ENCODE measurements around the gene EYS.

Gene EYS

GRCh38 chr6:64736421-64736950, 970.5 kb downstream of the EYS start:
- H3K4me3 ChIP-seq (ENCODE audit: low read length) = no peak overlapping the region
- TF ChIP-seq, protein P1, sequence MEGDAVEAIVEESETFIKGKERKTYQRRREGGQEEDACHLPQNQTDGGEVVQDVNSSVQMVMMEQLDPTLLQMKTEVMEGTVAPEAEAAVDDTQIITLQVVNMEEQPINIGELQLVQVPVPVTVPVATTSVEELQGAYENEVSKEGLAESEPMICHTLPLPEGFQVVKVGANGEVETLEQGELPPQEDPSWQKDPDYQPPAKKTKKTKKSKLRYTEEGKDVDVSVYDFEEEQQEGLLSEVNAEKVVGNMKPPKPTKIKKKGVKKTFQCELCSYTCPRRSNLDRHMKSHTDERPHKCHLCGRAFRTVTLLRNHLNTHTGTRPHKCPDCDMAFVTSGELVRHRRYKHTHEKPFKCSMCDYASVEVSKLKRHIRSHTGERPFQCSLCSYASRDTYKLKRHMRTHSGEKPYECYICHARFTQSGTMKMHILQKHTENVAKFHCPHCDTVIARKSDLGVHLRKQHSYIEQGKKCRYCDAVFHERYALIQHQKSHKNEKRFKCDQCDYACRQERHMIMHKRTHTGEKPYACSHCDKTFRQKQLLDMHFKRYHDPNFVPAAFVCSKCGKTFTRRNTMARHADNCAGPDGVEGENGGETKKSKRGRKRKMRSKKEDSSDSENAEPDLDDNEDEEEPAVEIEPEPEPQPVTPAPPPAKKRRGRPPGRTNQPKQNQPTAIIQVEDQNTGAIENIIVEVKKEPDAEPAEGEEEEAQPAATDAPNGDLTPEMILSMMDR (IDR thresholded peaks at IDR 0.05; ENCODE audit: insufficient read depth, low read depth, low read length, missing control alignments) = no peak
- DNase-seq (ENCODE audit: low read depth) = no peak

DNA sequence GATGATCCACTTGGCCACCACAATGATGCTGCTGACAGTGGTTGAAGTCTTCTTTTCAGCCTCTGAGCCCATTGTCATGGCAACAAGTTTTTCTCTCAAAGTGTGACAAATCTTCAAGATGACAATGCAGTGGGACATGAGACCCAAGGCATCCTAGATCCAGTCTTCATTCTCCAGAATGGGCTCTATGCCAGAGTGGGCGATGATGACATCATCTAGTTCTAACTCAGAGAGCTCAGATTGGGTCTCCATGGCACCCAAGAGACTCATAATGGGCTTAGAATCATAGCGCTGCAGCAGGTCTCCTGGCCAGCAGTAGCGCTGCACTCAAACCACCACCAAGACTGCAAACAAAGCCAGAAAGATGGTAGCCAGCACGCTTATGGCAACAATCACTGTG, 973.6 kb downstream of the EYS start:
- H3K4me3 ChIP-seq (ENCODE audit: low read length) = no peak overlapping the region
- TF ChIP-seq, protein P1 (IDR thresholded peaks at IDR 0.05; ENCODE audit: insufficient read depth, low read depth, low read length, missing control alignments) = no peak
- DNase-seq (ENCODE audit: low read depth) = no peak

DNA sequence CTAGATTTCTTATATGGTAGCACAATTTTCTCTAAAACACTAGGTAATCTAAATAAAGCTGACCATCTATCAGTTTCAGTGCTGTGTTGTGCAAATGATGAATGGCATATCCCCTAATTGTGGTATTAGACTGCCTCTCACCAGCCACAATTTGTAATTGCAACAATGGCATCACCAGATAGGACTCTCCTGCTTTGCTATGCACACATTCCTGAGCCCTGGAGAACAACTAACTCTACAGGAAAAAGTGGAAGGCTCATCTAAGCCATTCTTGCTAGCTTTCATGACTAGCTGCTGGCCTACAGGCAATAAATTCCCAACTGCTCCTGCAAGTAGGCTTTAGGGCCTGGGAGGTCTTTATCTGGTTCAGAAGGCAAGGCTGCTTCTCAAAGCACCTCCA, 974.1 kb downstream of the EYS start:
- H3K4me3 ChIP-seq (ENCODE audit: low read length) = no peak overlapping the region
- peak; percentile 13 for DNase-seq (ENCODE audit: low read depth)
- TF ChIP-seq, protein P1 (IDR thresholded peaks at IDR 0.05; ENCODE audit: insufficient read depth, low read depth, low read length, missing control alignments) = peak; percentile 26

DNA sequence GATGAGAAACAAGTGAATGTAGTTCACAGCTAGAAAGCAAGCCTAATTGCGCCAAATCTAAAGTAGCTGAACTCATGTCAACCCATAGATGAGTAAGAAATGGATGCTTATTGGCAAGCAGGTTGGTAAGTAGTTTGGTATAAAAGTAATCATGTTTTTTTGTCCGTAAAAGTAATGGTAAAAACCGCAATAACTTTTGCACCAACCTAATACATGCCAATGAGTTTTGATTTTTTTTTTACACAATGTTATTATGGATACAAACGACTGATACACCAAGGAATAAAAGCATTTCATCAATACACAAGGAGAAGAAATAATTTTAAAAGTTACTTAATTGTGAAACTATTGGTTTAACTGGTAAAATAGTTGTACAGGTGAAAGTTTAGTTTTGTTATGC, 977.5 kb downstream of the EYS start:
- DNase-seq (ENCODE audit: low read depth) = no peak
- H3K4me3 ChIP-seq (ENCODE audit: low read length) = no peak overlapping the region
- TF ChIP-seq, protein P1 (IDR thresholded peaks at IDR 0.05; ENCODE audit: insufficient read depth, low read depth, low read length, missing control alignments) = no peak

GRCh38 chr6:64727075-64727474, 980.0 kb downstream of the EYS start:
- TF ChIP-seq, protein P1 (IDR thresholded peaks at IDR 0.05; ENCODE audit: insufficient read depth, low read depth, low read length, missing control alignments) = no peak
- DNase-seq (ENCODE audit: low read depth) = no peak
- no peak overlapping the region for H3K4me3 ChIP-seq (ENCODE audit: low read length)

GRCh38 chr6:64724091-64724490, 982.9 kb downstream of the EYS start:
- TF ChIP-seq, protein P1 (IDR thresholded peaks at IDR 0.05; ENCODE audit: insufficient read depth, low read depth, low read length, missing control alignments) = no peak
- DNase-seq (ENCODE audit: low read depth) = no peak
- H3K4me3 ChIP-seq (ENCODE audit: low read length) = no peak overlapping the region

DNA sequence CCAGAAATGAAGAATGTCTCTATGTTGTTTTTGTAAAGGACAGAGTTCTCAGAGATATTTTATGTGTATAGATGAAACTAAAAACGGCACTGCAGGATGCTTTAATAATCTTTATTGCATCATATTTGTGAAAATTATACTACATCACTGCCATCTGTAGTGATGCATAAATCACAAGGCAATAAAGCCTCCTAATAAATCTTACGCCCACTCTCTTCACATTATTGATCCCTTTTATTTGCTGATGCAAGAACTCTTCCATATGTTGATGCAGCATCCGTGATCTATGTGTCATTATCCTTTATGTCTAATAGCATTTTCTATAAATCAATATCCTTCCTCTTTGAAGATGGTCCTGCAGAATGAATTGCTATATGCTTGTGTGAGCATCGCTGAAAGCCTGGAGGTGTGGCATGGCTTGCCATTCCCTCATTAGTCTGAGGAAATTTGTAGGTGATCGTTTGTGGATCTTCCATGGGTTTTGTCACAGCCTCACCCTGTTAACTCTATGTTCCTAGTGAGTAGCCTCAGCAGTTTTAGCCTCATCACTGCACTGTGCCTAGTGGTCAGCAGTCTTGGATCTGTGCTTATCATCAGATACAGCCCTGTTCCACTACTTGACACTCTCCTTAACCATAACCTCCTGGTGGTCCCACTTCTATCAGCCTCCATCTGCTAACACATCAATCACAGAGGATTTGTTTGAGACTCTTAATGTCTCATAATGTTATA, 983.5 kb downstream of the EYS start:
- no peak for DNase-seq (ENCODE audit: low read depth)
- H3K4me3 ChIP-seq (ENCODE audit: low read length) = no peak overlapping the region
- TF ChIP-seq, protein P1 (IDR thresholded peaks at IDR 0.05; ENCODE audit: insufficient read depth, low read depth, low read length, missing control alignments) = no peak
